DOHH2 (cell line): ENCODE measurements around the gene HK3.

Experiments
- EZH2phosphoT487 ChIP-seq: fragments of 200-600 bp; sonication (generic); IDR thresholded peaks from 2 replicates; pipeline ENCODE4 v1.6.1; 2017; ENCODE audit warnings: borderline replicate concordance, mild to moderate bottlenecking, antibody characterized with exemption, low read length, moderate library complexity, mixed read lengths
- TF ChIP-seq, protein P1 (sequence below): fragments of 200-600 bp; sonication (generic); IDR thresholded peaks from one replicate; pipeline ENCODE4 v1.5.1; 2014; ENCODE audit warnings: antibody characterized with exemption, mild to moderate bottlenecking, low read depth, low read length; ENCODE audit not compliant: poor library complexity, severe bottlenecking

DNA sequence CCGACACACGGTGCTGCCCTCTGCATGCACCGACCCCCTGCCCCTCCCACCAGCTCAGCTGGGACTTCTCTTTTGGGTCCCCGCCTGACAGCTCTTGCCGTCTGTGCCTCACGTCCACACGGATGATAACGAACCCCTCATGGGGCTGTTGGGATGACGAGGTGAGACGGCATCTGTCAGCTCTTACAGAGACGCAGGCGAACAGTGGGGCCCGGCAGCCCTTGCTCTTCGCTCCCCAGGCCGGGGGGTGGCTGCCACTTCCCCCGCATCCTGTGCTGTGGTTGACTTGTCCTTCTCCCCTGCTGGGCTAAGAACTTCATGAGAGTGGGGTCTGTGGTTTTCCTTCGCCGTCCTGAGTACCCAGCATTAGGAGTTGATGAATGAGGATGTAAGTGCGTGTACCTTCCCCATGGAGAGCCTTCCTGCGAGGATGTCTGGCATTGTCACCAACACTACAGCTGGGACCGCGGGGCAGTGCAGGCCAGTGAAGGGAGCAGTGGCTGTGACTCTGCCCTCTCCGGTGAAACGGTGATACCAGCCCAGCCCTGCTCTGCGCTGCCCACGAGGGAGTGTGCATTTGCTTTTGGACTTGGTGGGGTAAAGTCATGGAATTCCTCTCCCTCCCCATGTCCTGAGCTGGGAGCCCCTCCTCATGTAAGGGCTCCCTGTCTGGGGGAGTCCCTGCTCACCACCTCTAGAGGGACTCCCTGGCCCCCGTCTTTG, 23.2 kb downstream of the HK3 start:
- TF ChIP-seq, protein P1, sequence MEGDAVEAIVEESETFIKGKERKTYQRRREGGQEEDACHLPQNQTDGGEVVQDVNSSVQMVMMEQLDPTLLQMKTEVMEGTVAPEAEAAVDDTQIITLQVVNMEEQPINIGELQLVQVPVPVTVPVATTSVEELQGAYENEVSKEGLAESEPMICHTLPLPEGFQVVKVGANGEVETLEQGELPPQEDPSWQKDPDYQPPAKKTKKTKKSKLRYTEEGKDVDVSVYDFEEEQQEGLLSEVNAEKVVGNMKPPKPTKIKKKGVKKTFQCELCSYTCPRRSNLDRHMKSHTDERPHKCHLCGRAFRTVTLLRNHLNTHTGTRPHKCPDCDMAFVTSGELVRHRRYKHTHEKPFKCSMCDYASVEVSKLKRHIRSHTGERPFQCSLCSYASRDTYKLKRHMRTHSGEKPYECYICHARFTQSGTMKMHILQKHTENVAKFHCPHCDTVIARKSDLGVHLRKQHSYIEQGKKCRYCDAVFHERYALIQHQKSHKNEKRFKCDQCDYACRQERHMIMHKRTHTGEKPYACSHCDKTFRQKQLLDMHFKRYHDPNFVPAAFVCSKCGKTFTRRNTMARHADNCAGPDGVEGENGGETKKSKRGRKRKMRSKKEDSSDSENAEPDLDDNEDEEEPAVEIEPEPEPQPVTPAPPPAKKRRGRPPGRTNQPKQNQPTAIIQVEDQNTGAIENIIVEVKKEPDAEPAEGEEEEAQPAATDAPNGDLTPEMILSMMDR: no peak
- no peak for TF ChIP-seq EZH2phosphoT487
